Right atrium auricular region (tissue), 2 donors: ENCODE results near the gene PPFIA1. TPM values are rescaled to one million over a fixed set of nuclear protein-coding genes. Genes with fewer than 3 reads are reported as not detected.

Experiments
- DNase-seq: peaks from one replicate; pipeline ENCODE4 v3.0.0-alpha.2; 2019; ENCODE audit warnings: low spot score
- H3K27ac ChIP-seq, 2 donors: fragments of 200-600 bp; sonication (generic); 1 replicate in 1 of 2; 2 replicates in 1 of 2; pipeline ENCODE4 v1.5.1; 2016 to 2019
- H3K27me3 ChIP-seq, 2 donors: fragments of 200-600 bp; sonication (generic); one replicate each; pipeline versions ENCODE4 v1.5.1 to v1.6.0; 2017 to 2019
- H3K36me3 ChIP-seq: fragments of 200-600 bp; sonication (generic); one replicate; pipeline ENCODE4 v1.5.1; 2016
- H3K4me1 ChIP-seq, 2 donors: fragments of 200-600 bp; sonication (generic); one replicate each; pipeline versions ENCODE4 v1.5.1 to v1.6.0; 2017 to 2019
- H3K4me3 ChIP-seq, 2 donors: fragments of 200-600 bp; sonication (generic); 1 replicate in 1 of 2; 2 replicates in 1 of 2; pipeline ENCODE4 v1.5.1; 2017 to 2019; ENCODE audit warnings: mild to moderate bottlenecking in 1 of 2, moderate library complexity in 1 of 2
- H3K9me3 ChIP-seq, 2 donors: fragments of 200-600 bp; sonication (generic); one replicate each; pipeline ENCODE4 v1.5.1; 2019
- total RNA-seq, 2 donors: library from RNA; depleted of rRNA; stranded (reverse); fragments of >200 nt; gene quantifications; one replicate each; pipeline ENCODE4 v1.1.0, GENCODE V29; 2016
- TF ChIP-seq, protein P1 (sequence below), 2 donors: fragments of 200-600 bp; sonication (generic); IDR thresholded peaks; one replicate each; pipeline ENCODE4 v1.5.1; 2019; ENCODE audit warnings: antibody characterized with exemption in 2 of 2

Gene PPFIA1
- total RNA-seq, 2 donors from 2014 or later: 28.7 to 45.9 TPM

DNA sequence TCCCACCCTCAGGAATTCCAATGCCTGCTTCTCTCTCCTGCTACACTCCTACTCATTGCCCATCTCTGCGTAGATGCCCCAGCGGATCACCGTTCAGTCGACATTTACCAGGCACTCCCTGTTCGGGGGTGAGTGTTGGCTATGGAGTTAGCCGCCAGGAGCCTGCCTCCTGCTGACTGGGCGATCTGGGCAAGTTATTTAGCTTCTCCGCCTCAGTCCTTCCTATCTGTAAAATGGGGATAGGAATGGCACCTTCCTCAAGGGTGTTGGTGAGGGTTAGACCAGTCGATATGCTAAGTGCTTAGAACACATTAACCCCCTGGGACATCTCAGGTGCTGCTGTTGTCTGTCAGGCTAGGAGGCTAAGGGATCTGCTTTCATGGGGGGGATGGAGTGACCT, 36.5 kb upstream of the PPFIA1 start:
- DNase-seq: no peak
- no peaks in the 10 kb centered on the region for H3K27me3 ChIP-seq
- peaks cover 0 to 13% of the 10 kb centered on the region in 2 donors for H3K4me1 ChIP-seq
- H3K36me3 ChIP-seq: no peaks in the 10 kb centered on the region
- TF ChIP-seq, protein P1, sequence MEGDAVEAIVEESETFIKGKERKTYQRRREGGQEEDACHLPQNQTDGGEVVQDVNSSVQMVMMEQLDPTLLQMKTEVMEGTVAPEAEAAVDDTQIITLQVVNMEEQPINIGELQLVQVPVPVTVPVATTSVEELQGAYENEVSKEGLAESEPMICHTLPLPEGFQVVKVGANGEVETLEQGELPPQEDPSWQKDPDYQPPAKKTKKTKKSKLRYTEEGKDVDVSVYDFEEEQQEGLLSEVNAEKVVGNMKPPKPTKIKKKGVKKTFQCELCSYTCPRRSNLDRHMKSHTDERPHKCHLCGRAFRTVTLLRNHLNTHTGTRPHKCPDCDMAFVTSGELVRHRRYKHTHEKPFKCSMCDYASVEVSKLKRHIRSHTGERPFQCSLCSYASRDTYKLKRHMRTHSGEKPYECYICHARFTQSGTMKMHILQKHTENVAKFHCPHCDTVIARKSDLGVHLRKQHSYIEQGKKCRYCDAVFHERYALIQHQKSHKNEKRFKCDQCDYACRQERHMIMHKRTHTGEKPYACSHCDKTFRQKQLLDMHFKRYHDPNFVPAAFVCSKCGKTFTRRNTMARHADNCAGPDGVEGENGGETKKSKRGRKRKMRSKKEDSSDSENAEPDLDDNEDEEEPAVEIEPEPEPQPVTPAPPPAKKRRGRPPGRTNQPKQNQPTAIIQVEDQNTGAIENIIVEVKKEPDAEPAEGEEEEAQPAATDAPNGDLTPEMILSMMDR (IDR thresholded peaks at IDR 0.05): no peak
- no peak overlapping the region for H3K27ac ChIP-seq
- H3K4me3 ChIP-seq: no peak overlapping the region
- no peaks in the 10 kb centered on the region for H3K9me3 ChIP-seq

DNA sequence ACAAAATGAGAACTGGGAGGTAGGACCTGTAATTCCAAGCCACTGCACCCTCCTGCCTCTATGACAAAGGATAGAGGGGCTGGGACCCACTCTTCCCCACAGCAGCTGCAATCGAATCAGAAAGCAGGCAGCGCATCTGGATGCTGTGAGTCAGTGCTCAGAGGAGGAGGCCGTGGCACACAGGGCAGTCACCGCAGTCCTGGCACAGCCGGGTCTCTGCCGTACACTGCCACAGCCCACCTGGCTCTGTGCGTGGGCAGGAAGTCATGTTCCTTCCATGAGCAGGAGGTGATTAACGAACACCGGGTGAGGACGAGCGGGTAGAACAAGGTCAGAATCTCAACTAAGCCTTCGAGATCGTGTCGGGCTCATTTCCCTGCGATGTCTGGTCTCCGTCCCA, 30.2 kb upstream of the PPFIA1 start:
- Histone ChIP-seq H3K9me3 (no peaks in the 10 kb centered on the region), H3K36me3 (no peaks in the 10 kb centered on the region), H3K4me3 (no peak overlapping the region), H3K4me1 (no peaks in the 10 kb centered on the region), H3K27me3 (no peaks in the 10 kb centered on the region), H3K27ac (no peak overlapping the region)
- DNase-seq: no peak
- TF ChIP-seq, protein P1 (IDR thresholded peaks at IDR 0.05): no peak

DNA sequence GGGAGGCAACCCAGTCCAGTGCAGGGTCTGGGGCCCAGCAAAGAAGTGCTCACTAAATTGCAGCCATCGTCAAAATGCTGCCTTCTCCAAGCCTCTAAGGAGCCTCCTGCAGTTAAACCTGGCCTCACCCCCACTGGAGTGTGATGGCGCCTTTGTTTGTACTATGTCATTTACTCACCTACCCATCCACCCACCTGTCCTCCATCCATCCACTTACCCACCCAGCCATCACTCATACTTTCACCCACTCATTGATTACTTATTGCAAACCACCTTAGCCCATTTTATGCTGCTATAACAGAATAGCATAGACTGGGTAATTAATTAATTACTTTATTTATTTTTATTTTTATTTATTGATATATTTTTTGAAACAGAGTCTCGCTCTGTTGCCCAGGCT, 28.8 kb upstream of the PPFIA1 start:
- TF ChIP-seq, protein P1 (IDR thresholded peaks at IDR 0.05): no peak

DNA sequence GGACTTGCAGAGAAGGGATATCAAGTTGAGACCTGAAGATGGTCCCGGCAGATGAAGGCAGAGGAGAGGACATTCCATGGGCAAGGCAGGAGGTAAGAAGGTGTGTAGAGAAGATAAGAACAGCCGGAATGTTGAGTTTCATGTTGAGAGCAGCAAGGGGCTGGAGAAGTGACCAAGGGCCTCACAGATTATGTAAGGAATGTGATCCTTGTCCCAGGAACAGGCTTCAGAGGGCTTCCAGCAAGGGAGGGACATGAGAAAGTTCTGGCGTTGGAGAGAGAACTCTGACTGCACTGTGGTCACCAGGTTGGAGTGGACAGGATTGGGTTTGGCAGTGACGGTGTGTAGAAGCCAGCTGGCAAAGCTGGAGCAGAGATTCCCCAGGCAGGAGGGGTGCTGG, 27.6 kb upstream of the PPFIA1 start:
- no peaks in the 10 kb centered on the region for H3K27me3 ChIP-seq
- H3K9me3 ChIP-seq: no peaks in the 10 kb centered on the region
- no peak overlapping the region for H3K27ac ChIP-seq
- H3K36me3 ChIP-seq: no peaks in the 10 kb centered on the region
- H3K4me3 ChIP-seq: no peak overlapping the region
- no peak for DNase-seq
- no peaks in the 10 kb centered on the region for H3K4me1 ChIP-seq
- TF ChIP-seq, protein P1 (IDR thresholded peaks at IDR 0.05): no peak

More for the DNA sequence above, 28.8 kb upstream of the PPFIA1 start:
- H3K4me1 ChIP-seq: no peaks in the 10 kb centered on the region
- no peak overlapping the region for H3K27ac ChIP-seq
- DNase-seq: no peak
- no peaks in the 10 kb centered on the region for H3K9me3 ChIP-seq
- H3K36me3 ChIP-seq: no peaks in the 10 kb centered on the region
- H3K27me3 ChIP-seq: no peaks in the 10 kb centered on the region
- no peak overlapping the region for H3K4me3 ChIP-seq

DNA sequence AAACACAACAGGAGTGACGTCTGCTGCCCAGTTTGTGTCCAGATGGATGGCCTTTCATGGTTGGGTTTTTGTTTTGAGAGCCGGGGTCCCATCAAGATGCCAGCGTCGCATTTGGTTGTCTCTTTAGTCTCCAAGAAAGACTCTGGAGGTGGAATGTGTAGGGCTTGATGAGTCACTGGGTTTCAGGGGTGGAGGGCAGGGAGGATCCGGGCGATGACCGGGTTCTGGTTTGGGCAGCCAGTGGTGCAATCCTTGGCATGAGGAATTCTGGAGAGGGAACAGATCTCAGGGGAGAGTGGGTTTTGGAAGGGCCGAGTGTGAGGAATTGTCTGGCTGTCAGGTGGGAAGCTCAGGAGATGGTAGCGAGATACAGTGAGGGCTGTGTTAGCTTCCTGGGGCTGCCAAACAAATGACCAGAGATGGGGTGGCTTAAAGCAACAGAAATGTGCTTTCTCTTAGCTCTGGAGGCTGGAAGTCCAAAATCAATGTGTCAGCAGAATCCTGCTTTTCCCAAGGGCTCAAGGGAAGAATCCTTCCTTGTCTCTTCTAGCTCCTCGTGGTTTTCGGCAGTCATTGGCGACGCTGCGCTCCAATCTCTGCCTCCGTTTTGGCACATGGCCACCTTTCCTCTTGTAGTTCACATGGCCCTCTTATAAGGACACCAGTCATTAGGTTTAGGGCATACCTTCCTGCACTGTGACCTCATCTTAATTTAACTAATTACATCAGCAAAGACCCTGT, 26.4 kb upstream of the PPFIA1 start:
- Histone ChIP-seq H3K4me3 (no peak overlapping the region), H3K9me3 (no peaks in the 10 kb centered on the region), H3K36me3 (no peaks in the 10 kb centered on the region), H3K27ac (no peak overlapping the region), H3K27me3 (no peaks in the 10 kb centered on the region), H3K4me1 (no peaks in the 10 kb centered on the region)
- TF ChIP-seq, protein P1 (IDR thresholded peaks at IDR 0.05): no peak
- no peak for DNase-seq

DNA sequence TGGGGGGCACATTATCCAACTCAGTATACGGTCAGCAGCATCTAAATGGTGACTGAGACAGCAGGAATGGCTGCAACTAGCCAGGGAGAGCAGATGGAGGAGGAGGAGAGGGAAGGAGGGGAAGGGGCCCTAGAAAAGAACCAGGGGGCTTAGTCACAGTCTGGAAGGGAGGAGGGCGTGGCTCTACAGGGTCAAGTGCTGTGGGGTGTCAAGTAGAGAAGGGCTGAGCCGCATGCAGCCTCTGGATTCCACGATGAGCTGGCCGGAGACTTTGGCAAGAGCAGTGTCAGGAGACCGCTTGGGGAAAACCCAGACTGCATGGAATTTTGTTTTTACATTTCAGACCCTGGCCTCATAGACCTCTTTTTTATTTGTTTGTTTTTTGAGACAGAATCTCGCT, 25.8 kb upstream of the PPFIA1 start:
- TF ChIP-seq, protein P1 (IDR thresholded peaks at IDR 0.05): no peak
- no peak for DNase-seq
- no peaks in the 10 kb centered on the region for H3K4me1 ChIP-seq
- no peaks in the 10 kb centered on the region for H3K9me3 ChIP-seq
- H3K36me3 ChIP-seq: no peaks in the 10 kb centered on the region
- no peaks in the 10 kb centered on the region for H3K27me3 ChIP-seq
- H3K4me3 ChIP-seq: no peak overlapping the region
- no peak overlapping the region for H3K27ac ChIP-seq
